ENCODE measurements around the gene OSGEP. TPM values are rescaled to one million over a fixed set of nuclear protein-coding genes. Genes with fewer than 3 reads are reported as not detected.

OSGEP gene
- total and polyA plus RNA-seq, 2 of the 13 experiments (the other 11 are each of a cell fraction or from before 2014, with no cell fraction given) = 39.7 to 41.1 TPM

GRCh38 chr14:20461225-20462141 lies 6.9 kb upstream of the OSGEP start, which contains the start of gene PIP4P1 (continued):
- TF ChIP-seq HOXA5 (CRISPR knock-in tag; IDR thresholded peaks at IDR 0.05) (peak; percentile 88; the same call in 1 of the 2 replicates), AGO2 (optimal IDR thresholded peaks at IDR 0.05; ENCODE audit: low read depth, low read length) (peak; percentile 75), ZFP1 (CRISPR knock-in tag; IDR thresholded peaks at IDR 0.05) (peak; percentile 86), POGK (CRISPR knock-in tag; conservative IDR thresholded peaks at IDR 0.05) (peak; percentile 87; the same call in 1 of the 2 replicates), ZFP41 (CRISPR knock-in tag; IDR thresholded peaks at IDR 0.05; ENCODE audit: borderline replicate concordance) (peak; percentile 90; the same call in 1 of the 2 replicates), ZNF691 (CRISPR knock-in tag; IDR thresholded peaks at IDR 0.05; ENCODE audit: borderline replicate concordance, low read depth) (no peak), SETDB1 (CRISPR knock-in tag; IDR thresholded peaks at IDR 0.05; ENCODE audit: borderline replicate concordance) (no peak), HDAC1 (CRISPR knock-in tag; IDR thresholded peaks at IDR 0.05) (peak; percentile 92), JUND (CRISPR knock-in tag; IDR thresholded peaks at IDR 0.05) (peak; percentile 65), ZNF30 (CRISPR knock-in tag; IDR thresholded peaks at IDR 0.05) (no peak), NR1H2 (CRISPR knock-in tag; IDR thresholded peaks at IDR 0.05; ENCODE audit: borderline replicate concordance, low read depth) (peak; percentile 61; the same call in 1 of the 2 replicates), CENPT (CRISPR knock-in tag; IDR thresholded peaks at IDR 0.05; ENCODE audit: low read depth) (peak; percentile 64; the same call in 1 of the 2 replicates), FOXP4 (CRISPR knock-in tag; IDR thresholded peaks at IDR 0.05) (peak; percentile 78), ZNF335 (CRISPR knock-in tag; IDR thresholded peaks at IDR 0.05) (peak; percentile 97), SNAPC5 (CRISPR knock-in tag; IDR thresholded peaks at IDR 0.05; ENCODE audit: borderline replicate concordance) (peak; percentile 22; the same call in 1 of the 2 replicates), HIC2 (CRISPR knock-in tag; IDR thresholded peaks at IDR 0.05; ENCODE audit: low read depth) (no peak), ZIK1 (CRISPR knock-in tag; IDR thresholded peaks at IDR 0.05; ENCODE audit: borderline replicate concordance, low read depth) (peak; percentile 94; the same call in 1 of the 2 replicates), HNRNPUL1 (IDR thresholded peaks at IDR 0.05; ENCODE audit: low read depth, low read length) (no peak), ARNTL (CRISPR knock-in tag; IDR thresholded peaks at IDR 0.05) (peak; percentile 100), ZNF350 (CRISPR knock-in tag; IDR thresholded peaks at IDR 0.05; ENCODE audit: borderline replicate concordance, low read depth) (peak; percentile 89), SMC3 (IDR thresholded peaks at IDR 0.05; ENCODE audit: low read length) (no peak)
